ENCODE results near the gene C3orf20.

The C3orf20 gene

DNA sequence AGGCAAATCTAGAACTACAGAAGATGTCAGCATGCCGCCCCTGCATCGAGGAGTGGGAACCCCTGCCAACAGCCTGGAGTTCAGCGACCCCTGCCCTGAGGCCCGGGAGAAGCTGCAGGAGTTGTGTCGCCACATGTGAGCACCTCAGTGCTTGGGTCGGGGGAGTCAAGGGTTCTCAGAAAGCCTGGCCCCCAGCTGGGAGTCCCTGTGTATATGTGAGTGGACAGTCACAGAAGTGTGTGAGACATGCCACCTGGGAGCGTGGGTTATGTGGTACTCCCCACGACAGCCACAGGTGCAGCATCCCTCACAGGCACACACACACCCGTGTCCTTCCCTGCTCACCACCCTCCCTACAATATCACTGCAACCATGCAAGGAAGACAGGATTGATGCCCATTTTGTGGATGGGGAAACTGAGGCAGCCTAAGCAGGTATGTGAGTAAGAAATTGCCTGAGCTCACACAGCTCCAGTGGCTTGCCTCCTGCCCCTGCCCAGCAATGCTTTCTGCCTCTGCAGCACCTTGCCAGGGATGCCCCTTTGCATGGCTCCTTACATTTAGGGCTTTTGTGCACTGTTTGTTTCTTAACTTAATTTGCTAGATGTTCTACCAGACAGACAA, 28.3 kb downstream of the C3orf20 start:
- Histone ChIP-seq H3K36me3 (ENCODE audit: insufficient read depth, low read length) (no peaks in the 10 kb centered on the region), H3K9ac (ENCODE audit: low read length) (no peak overlapping the region), H3K4me1 (ENCODE audit: insufficient read depth, low read length) (no peaks in the 10 kb centered on the region), H3K9me3 (ENCODE audit: low read length) (no peaks in the 10 kb centered on the region), H3K4me3 (ENCODE audit: low read depth in 1 of 2, low read length in 2 of 2) (no peak overlapping the region), H3K27me3 (ENCODE audit: control insufficient read depth in 1 of 2, insufficient read depth in 2 of 2, low read length in 2 of 2) (no peaks in the 10 kb centered on the region), H3K27ac (ENCODE audit: low read depth, low read length) (no peak overlapping the region)

DNA sequence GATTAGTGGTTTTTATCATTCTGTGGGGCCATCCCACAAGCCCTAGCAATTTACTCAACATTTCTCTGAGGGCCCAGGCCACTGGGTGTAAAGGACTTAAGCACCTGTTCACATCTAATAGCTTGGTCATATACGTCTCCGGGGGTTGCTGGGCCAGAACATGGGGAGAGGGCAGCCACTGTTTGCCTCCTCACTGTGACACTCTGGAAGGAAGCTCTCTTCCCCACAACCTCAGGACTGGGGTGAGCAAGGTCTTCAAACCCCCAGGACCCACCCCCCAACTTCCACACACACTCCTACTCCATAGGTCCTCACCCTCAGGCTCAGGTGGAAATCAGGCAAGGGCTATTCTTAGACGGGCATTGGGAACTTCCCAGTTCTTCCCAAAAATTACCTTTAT, 28.9 kb downstream of the C3orf20 start:
- Histone ChIP-seq H3K4me3 (ENCODE audit: low read depth in 1 of 2, low read length in 2 of 2) (no peak overlapping the region), H3K27me3 (ENCODE audit: control insufficient read depth in 1 of 2, insufficient read depth in 2 of 2, low read length in 2 of 2) (no peaks in the 10 kb centered on the region), H3K4me1 (ENCODE audit: insufficient read depth, low read length) (no peaks in the 10 kb centered on the region), H3K27ac (ENCODE audit: low read depth, low read length) (no peak overlapping the region), H3K36me3 (ENCODE audit: insufficient read depth, low read length) (no peaks in the 10 kb centered on the region), H3K9ac (ENCODE audit: low read length) (no peak overlapping the region), H3K9me3 (ENCODE audit: low read length) (no peaks in the 10 kb centered on the region)

DNA sequence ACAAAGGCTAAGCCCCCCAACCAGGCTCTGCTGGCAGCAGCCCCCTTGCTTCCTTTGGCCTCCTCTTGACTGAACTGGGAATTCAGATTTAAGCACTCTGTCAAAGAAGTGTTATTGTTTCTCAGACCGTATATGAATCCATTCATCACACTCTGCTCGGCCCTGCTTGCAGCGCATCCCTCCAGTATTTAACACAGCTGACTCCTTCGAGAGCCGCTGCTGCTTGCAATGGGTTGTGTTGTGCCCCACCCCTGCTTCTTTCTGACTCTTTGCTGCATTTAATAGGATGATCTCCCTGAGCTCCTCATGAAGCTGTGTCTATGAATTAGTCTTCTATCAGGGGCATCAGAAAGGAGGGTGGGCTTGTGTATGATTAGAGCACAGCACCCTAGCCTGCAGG, 31.2 kb downstream of the C3orf20 start:
- Histone ChIP-seq H3K4me3 (ENCODE audit: low read depth in 1 of 2, low read length in 2 of 2) (no peak overlapping the region), H3K9ac (ENCODE audit: low read length) (no peak overlapping the region), H3K9me3 (ENCODE audit: low read length) (no peaks in the 10 kb centered on the region), H3K27me3 (ENCODE audit: control insufficient read depth in 1 of 2, insufficient read depth in 2 of 2, low read length in 2 of 2) (no peaks in the 10 kb centered on the region), H3K27ac (ENCODE audit: low read depth, low read length) (no peak overlapping the region), H3K36me3 (ENCODE audit: insufficient read depth, low read length) (no peaks in the 10 kb centered on the region), H3K4me1 (ENCODE audit: insufficient read depth, low read length) (no peaks in the 10 kb centered on the region)

DNA sequence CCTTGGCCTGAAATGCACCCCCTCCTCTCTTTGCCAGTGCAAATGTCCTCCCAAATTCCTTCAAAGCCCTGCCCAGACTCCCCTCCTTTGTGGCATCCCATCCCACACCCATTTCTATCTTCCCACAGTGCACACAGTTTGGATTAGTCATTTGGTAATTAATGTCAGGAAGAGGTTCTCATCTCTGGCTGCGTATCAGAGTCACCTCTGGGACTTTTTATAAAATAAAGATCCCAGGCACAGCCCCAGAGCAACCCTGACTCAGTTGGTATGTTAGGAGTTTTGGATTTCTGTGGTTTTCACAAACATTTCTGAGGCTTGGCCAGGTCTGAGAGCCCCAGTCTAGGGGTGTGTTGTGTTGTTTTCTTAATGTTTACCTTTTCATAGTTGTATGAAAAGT, 41.6 kb downstream of the C3orf20 start:
- no peaks in the 10 kb centered on the region for H3K4me1 ChIP-seq (ENCODE audit: insufficient read depth, low read length)
- no peaks in the 10 kb centered on the region for H3K9me3 ChIP-seq (ENCODE audit: low read length)
- no peak overlapping the region for H3K9ac ChIP-seq (ENCODE audit: low read length)
- H3K27me3 ChIP-seq (ENCODE audit: control insufficient read depth in 1 of 2, insufficient read depth in 2 of 2, low read length in 2 of 2) = no peaks in the 10 kb centered on the region
- H3K4me3 ChIP-seq (ENCODE audit: low read depth in 1 of 2, low read length in 2 of 2) = no peak overlapping the region
- H3K36me3 ChIP-seq (ENCODE audit: insufficient read depth, low read length) = no peaks in the 10 kb centered on the region
- H3K27ac ChIP-seq (ENCODE audit: low read depth, low read length) = no peak overlapping the region

DNA sequence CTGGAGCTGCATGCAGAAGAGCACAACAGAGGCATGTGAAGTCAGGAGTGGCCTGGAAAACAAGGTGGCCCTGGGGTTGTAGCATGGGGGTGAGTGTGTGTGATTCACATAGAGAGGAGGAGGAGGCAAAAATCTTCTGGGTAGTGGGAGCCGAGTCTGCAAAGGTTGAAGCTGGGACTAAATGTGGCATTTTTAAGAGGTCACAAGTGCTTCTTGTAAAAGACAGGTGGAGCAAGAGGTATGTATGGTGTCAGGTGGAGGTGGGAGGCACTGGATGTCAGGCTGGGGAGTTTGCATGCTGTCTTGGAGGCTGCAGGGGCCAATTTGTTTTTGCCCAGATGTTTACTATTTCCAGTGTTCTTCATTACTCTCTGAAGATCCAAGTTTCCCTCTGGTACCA, 42.4 kb downstream of the C3orf20 start:
- no peaks in the 10 kb centered on the region for H3K9me3 ChIP-seq (ENCODE audit: low read length)
- H3K36me3 ChIP-seq (ENCODE audit: insufficient read depth, low read length) = no peaks in the 10 kb centered on the region
- no peak overlapping the region for H3K4me3 ChIP-seq (ENCODE audit: low read depth in 1 of 2, low read length in 2 of 2)
- H3K27ac ChIP-seq (ENCODE audit: low read depth, low read length) = no peak overlapping the region
- no peaks in the 10 kb centered on the region for H3K27me3 ChIP-seq (ENCODE audit: control insufficient read depth in 1 of 2, insufficient read depth in 2 of 2, low read length in 2 of 2)
- H3K4me1 ChIP-seq (ENCODE audit: insufficient read depth, low read length) = no peaks in the 10 kb centered on the region
- H3K9ac ChIP-seq (ENCODE audit: low read length) = no peak overlapping the region

DNA sequence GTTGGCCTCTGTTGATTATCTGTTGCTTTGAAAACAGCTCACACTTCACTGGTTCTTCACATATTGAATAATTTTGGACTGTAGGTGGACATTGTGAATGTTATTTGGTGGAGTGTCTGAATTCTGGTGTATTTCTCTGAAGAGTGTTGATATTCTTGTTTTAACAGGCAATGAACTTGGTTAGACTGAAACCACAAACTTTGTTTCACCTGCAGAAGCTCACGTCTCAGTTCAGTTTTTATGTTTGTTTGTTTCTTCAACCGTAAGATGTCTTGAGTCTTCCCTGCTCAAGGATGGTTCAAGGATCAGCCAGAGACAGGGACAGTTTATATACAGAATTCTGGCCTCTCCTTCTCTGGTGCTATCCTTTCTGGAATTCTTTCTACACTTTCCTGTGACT, 43.6 kb downstream of the C3orf20 start:
- no peaks in the 10 kb centered on the region for H3K36me3 ChIP-seq (ENCODE audit: insufficient read depth, low read length)
- no peaks in the 10 kb centered on the region for H3K4me1 ChIP-seq (ENCODE audit: insufficient read depth, low read length)
- H3K9me3 ChIP-seq (ENCODE audit: low read length) = no peaks in the 10 kb centered on the region

DNA sequence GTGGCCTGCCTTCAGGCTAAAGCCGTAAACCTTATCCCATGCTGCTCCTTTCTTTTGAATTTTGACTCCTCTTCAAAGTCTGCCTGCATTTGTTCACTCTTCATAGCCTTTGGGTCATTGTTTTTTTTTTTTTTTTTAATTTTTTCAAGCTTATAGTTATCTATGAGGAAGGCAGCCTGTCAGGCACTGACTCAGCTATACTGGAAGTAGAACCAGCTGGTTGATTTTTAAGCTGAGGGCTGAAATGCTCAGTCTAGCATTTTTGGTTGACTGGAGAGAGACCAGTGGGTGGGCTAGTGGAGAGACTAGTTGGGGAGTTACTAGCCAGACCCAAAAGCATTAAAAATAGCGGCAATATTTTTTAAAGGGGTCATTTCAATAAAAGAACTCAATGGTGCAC, 44.1 kb downstream of the C3orf20 start:
- H3K27me3 ChIP-seq (ENCODE audit: control insufficient read depth in 1 of 2, insufficient read depth in 2 of 2, low read length in 2 of 2) = no peaks in the 10 kb centered on the region
- H3K9ac ChIP-seq (ENCODE audit: low read length) = no peak overlapping the region
- no peak overlapping the region for H3K4me3 ChIP-seq (ENCODE audit: low read depth in 1 of 2, low read length in 2 of 2)
- no peaks in the 10 kb centered on the region for H3K36me3 ChIP-seq (ENCODE audit: insufficient read depth, low read length)
- H3K4me1 ChIP-seq (ENCODE audit: insufficient read depth, low read length) = no peaks in the 10 kb centered on the region
- no peaks in the 10 kb centered on the region for H3K9me3 ChIP-seq (ENCODE audit: low read length)
- no peak overlapping the region for H3K27ac ChIP-seq (ENCODE audit: low read depth, low read length)

More for the DNA sequence above, 43.6 kb downstream of the C3orf20 start:
- no peak overlapping the region for H3K9ac ChIP-seq (ENCODE audit: low read length)
- no peaks in the 10 kb centered on the region for H3K27me3 ChIP-seq (ENCODE audit: control insufficient read depth in 1 of 2, insufficient read depth in 2 of 2, low read length in 2 of 2)
- no peak overlapping the region for H3K4me3 ChIP-seq (ENCODE audit: low read depth in 1 of 2, low read length in 2 of 2)
- H3K27ac ChIP-seq (ENCODE audit: low read depth, low read length) = no peak overlapping the region

DNA sequence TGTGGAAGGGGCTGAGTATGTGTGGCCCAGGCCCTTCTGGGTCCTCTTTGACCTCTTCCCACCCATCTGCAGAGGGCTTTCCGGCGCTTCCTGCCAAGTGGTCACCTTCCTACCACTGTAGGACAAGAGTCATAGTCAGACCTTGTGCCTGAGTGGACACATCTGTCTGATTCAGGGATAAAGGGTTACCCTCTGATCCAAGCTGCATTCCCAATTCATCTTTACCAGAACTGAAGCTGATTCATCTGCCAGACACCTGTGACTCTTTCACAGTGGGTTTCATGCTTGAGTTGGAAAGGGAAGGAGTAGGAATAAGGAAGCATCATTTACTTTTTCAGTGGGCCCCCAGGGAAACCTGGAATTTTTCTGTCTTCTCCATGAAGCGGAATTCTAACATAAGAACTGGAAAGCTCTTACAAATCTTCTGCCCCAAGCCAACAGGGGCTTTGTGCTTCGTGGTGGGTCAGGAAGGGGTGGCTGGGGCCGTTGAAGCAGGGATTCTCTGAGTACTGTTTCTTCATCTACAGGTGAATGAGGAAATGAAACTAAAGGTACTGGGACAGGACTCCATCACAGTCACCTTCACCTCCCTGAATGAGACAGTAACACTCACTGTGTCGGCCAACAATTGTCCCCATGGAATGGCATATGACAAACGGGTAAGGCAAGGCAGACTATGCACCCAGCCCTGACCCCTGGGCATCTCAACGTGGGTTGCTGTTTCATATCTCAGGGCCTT, 46.4 kb downstream of the C3orf20 start:
- no peaks in the 10 kb centered on the region for H3K9me3 ChIP-seq (ENCODE audit: low read length)
- H3K27me3 ChIP-seq (ENCODE audit: control insufficient read depth in 1 of 2, insufficient read depth in 2 of 2, low read length in 2 of 2) = no peaks in the 10 kb centered on the region
- H3K4me3 ChIP-seq (ENCODE audit: low read depth in 1 of 2, low read length in 2 of 2) = no peak overlapping the region
- H3K4me1 ChIP-seq (ENCODE audit: insufficient read depth, low read length) = peaks cover 17% of the 10 kb centered on the region
- no peaks in the 10 kb centered on the region for H3K36me3 ChIP-seq (ENCODE audit: insufficient read depth, low read length)
- no peak overlapping the region for H3K27ac ChIP-seq (ENCODE audit: low read depth, low read length)
- H3K9ac ChIP-seq (ENCODE audit: low read length) = no peak overlapping the region

DNA sequence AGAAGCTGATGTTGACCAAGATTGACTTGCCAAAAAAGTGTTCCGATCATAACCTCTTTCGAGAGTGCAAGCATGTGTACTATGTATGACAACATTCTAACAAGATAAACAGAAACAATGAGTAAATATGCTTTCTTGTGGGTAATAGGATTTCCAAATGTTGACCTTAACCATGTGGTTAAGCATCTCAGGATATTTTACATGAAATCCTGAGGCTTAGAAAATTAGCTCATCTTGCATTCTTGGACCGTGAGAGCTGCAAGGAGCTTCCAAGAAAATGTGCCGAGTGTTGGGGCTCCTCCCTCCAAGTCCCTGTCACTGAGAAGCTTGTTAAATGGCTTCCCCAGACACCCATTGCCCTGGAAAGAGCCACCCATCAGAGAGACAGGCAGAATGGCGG, 50.1 kb downstream of the C3orf20 start:
- Histone ChIP-seq H3K4me3 (ENCODE audit: low read depth in 1 of 2, low read length in 2 of 2) (no peak overlapping the region), H3K9ac (ENCODE audit: low read length) (no peak overlapping the region), H3K4me1 (ENCODE audit: insufficient read depth, low read length) (peaks cover 28% of the 10 kb centered on the region), H3K36me3 (ENCODE audit: insufficient read depth, low read length) (no peaks in the 10 kb centered on the region), H3K9me3 (ENCODE audit: low read length) (no peaks in the 10 kb centered on the region), H3K27me3 (ENCODE audit: control insufficient read depth in 1 of 2, insufficient read depth in 2 of 2, low read length in 2 of 2) (no peaks in the 10 kb centered on the region), H3K27ac (ENCODE audit: low read depth, low read length) (peak overlapping the region; percentile 63)

DNA sequence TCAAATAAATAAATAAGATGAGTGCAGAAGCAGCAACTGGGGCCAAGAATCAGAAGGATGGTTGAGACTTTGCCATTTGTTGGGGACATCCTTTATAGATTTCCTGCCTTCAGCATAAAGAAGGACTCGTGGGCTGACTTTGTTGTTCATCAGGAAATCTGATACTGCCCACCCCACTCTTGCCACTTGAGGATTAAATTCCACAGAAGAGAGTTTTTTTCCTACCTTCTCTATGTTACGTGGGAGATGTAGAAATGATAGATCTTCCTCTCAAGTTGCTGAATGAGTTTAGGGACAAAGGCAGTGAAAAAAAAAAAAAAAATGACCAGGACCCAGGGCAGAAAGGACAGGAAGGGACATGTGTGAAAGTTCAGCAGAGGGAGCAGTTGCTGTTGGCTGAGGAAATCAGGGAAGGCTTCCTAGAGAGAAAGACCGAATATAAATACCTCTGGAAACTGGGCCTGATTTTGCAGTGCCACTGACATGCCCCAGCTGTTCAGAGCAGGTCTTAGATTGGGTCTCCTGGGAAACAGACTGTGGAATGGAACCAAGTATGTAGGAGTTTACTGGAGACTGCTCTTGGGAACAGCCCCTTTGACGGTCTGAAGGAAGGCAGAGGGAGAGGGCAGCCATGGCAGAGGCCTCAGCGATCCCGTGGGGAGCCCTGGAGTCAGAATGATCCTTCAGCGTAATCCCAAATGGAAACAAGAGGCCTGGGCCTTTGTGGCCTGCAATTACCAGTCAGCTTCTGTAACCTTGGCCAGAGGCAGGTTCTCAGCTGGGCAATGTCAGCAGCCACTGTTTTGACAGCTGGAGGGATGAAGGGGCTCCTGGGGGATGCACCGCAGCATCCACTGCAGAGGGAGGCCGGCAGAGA, 50.9 kb downstream of the C3orf20 start:
- H3K36me3 ChIP-seq (ENCODE audit: insufficient read depth, low read length) = no peaks in the 10 kb centered on the region
- no peak overlapping the region for H3K9ac ChIP-seq (ENCODE audit: low read length)
- peak overlapping the region; percentile 63 for H3K27ac ChIP-seq (ENCODE audit: low read depth, low read length)
- no peaks in the 10 kb centered on the region for H3K9me3 ChIP-seq (ENCODE audit: low read length)
- no peak overlapping the region for H3K4me3 ChIP-seq (ENCODE audit: low read depth in 1 of 2, low read length in 2 of 2)
- H3K4me1 ChIP-seq (ENCODE audit: insufficient read depth, low read length) = peaks cover 28% of the 10 kb centered on the region
- H3K27me3 ChIP-seq (ENCODE audit: control insufficient read depth in 1 of 2, insufficient read depth in 2 of 2, low read length in 2 of 2) = no peaks in the 10 kb centered on the region

DNA sequence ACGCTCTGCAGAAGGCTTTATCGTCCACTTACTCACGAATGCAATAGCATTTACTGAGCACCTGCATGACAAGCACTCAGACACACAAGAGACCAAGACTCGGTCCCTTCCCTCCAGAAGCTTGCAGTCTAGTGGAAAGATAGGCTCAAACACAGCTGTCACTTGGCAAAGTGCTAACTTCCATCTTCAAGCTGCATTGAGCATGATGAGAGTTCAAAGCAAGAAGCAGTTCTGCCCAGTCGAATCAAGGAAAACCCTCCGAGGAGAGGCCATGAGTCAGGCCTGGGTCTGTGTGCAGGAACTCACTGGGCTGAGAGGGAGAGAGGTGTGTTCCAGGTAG, 51.5 kb downstream of the C3orf20 start:
- H3K9me3 ChIP-seq (ENCODE audit: low read length) = no peaks in the 10 kb centered on the region
- no peaks in the 10 kb centered on the region for H3K36me3 ChIP-seq (ENCODE audit: insufficient read depth, low read length)
- H3K4me3 ChIP-seq (ENCODE audit: low read depth in 1 of 2, low read length in 2 of 2) = no peak overlapping the region
- peaks cover 28% of the 10 kb centered on the region for H3K4me1 ChIP-seq (ENCODE audit: insufficient read depth, low read length)
- H3K27ac ChIP-seq (ENCODE audit: low read depth, low read length) = peak overlapping the region; percentile 10
- no peaks in the 10 kb centered on the region for H3K27me3 ChIP-seq (ENCODE audit: control insufficient read depth in 1 of 2, insufficient read depth in 2 of 2, low read length in 2 of 2)
- no peak overlapping the region for H3K9ac ChIP-seq (ENCODE audit: low read length)

Data from muscle layer of colon (tissue), 2 donors.